Measurements from ENCODE around the gene KMT2C.

GRCh38 chr7:152328234-152328633 is 107.6 kb downstream of the KMT2C start:
- TF ChIP-seq CTCF (IDR thresholded peaks at IDR 0.05) = no peak
- no peak for TF ChIP-seq POLR2A (IDR thresholded peaks at IDR 0.05)
- TF ChIP-seq POLR2AphosphoS5 (IDR thresholded peaks at IDR 0.05) = no peak
